Lower leg skin (tissue), 3 donors: ENCODE results near the gene SLC26A2.

ENCODE experiments used
- POLR2A ChIP-seq, 2 donors: fragments of 450-650 bp; IDR thresholded peaks; one replicate each; pipeline ENCODE4 v1.6.1; 2016 to 2017; ENCODE audit warnings: antibody characterized with exemption in 2 of 2, mild to moderate bottlenecking in 1 of 2, moderate library complexity in 1 of 2
- TF ChIP-seq, protein P1 (sequence below), 3 donors: fragments of 450-650 bp; IDR thresholded peaks; one replicate each; pipeline ENCODE4 v1.5.1; 2016; ENCODE audit warnings: antibody characterized with exemption in 3 of 3, mild to moderate bottlenecking in 3 of 3, moderate library complexity in 2 of 3

DNA sequence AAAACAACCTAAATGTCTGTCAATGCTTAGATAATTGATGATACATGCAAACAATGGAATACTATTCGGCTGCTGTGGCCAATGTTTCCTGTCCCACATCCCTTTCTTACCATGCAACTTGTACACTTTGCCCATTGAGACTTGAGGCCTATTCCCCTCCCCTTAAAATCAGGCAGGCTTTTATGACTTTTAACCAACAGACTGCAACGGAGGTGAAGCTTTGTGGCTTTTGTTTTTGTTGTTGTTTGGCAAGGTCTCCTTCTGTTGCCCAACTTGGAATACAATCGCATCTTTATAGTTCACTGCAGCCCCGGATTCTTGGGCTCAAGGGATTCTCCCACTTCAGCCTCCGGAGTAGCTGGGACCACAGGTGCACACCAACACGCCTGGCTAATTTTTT, 5.8 kb upstream of the SLC26A2 start:
- no peak for TF ChIP-seq POLR2A (IDR thresholded peaks at IDR 0.05)
- TF ChIP-seq, protein P1, sequence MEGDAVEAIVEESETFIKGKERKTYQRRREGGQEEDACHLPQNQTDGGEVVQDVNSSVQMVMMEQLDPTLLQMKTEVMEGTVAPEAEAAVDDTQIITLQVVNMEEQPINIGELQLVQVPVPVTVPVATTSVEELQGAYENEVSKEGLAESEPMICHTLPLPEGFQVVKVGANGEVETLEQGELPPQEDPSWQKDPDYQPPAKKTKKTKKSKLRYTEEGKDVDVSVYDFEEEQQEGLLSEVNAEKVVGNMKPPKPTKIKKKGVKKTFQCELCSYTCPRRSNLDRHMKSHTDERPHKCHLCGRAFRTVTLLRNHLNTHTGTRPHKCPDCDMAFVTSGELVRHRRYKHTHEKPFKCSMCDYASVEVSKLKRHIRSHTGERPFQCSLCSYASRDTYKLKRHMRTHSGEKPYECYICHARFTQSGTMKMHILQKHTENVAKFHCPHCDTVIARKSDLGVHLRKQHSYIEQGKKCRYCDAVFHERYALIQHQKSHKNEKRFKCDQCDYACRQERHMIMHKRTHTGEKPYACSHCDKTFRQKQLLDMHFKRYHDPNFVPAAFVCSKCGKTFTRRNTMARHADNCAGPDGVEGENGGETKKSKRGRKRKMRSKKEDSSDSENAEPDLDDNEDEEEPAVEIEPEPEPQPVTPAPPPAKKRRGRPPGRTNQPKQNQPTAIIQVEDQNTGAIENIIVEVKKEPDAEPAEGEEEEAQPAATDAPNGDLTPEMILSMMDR (IDR thresholded peaks at IDR 0.05): no peak
